ENCODE measurements around the gene SLC2A11. TPM values are rescaled to one million over a fixed set of nuclear protein-coding genes. Genes with fewer than 3 reads are reported as not detected.

Gene SLC2A11
- total and polyA plus RNA-seq, 2 donors (not counting 1 experiment from before 2014, with no cell fraction given) = 3.9 to 14.9 TPM

DNA sequence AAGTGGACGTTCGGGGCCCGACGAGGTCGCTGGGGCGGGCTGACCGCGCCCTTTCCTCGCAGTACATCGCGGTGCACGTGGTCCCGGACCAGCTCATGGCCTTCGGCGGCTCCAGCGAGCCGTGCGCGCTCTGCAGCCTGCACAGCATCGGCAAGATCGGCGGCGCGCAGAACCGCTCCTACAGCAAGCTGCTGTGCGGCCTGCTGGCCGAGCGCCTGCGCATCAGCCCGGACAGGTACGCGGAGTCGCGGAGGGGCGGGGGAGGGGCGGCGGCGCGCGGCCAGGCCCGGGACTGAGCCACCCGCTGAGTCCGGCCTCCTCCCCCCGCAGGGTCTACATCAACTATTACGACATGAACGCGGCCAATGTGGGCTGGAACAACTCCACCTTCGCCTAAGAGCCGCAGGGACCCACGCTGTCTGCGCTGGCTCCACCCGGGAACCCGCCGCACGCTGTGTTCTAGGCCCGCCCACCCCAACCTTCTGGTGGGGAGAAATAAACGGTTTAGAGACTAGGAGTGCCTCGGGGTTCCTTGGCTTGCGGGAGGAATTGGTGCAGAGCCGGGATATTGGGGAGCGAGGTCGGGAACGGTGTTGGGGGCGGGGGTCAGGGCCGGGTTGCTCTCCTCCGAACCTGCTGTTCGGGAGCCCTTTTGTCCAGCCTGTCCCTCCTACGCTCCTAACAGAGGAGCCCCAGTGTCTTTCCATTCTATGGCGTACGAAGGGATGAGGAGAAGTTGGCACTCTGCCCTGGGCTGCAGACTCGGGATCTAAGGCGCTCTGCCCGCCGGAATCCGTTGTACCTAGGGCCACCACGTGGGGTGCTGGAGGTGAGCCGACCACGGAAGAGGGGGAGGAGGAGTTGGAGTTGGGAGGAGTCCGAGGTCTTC lies 37.3 kb downstream of the SLC2A11 start:
- peaks cover 17% of the 10 kb centered on the region for H3K36me3 ChIP-seq (ENCODE audit: control insufficient read depth, insufficient read depth, low read length)
- DNase-seq (ENCODE audit: low read depth in 2 of 2) = peak; percentile 75 to 79
- H3K4me2 ChIP-seq (ENCODE audit: extremely low read depth, insufficient read depth, low read length) = peak overlapping the region; percentile 90
- peaks cover 18% of the 10 kb centered on the region for H3K79me2 ChIP-seq (ENCODE audit: control insufficient read depth, insufficient read depth, low read length)
- TF ChIP-seq EZH2 (IDR thresholded peaks at IDR 0.05; ENCODE audit: low read length, missing control alignments) = no peak
- TF ChIP-seq, protein P1, sequence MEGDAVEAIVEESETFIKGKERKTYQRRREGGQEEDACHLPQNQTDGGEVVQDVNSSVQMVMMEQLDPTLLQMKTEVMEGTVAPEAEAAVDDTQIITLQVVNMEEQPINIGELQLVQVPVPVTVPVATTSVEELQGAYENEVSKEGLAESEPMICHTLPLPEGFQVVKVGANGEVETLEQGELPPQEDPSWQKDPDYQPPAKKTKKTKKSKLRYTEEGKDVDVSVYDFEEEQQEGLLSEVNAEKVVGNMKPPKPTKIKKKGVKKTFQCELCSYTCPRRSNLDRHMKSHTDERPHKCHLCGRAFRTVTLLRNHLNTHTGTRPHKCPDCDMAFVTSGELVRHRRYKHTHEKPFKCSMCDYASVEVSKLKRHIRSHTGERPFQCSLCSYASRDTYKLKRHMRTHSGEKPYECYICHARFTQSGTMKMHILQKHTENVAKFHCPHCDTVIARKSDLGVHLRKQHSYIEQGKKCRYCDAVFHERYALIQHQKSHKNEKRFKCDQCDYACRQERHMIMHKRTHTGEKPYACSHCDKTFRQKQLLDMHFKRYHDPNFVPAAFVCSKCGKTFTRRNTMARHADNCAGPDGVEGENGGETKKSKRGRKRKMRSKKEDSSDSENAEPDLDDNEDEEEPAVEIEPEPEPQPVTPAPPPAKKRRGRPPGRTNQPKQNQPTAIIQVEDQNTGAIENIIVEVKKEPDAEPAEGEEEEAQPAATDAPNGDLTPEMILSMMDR (conservative IDR thresholded peaks at IDR 0.05 in 1 of 2, IDR thresholded peaks at IDR 0.05 in 1 of 2; ENCODE audit: low read depth in 1 of 2, low read length in 2 of 2) = peak in 1 of 2 donors; percentile 35
- no peaks in the 10 kb centered on the region for H3K9me3 ChIP-seq (ENCODE audit: control insufficient read depth, insufficient read depth, low read depth, low read length)
- no peaks in the 10 kb centered on the region for H3K27me3 ChIP-seq (ENCODE audit: control insufficient read depth, insufficient read depth, low read length)
- peak overlapping the region; percentile 96 for H3K27ac ChIP-seq (ENCODE audit: insufficient read depth, low read length)
- peak overlapping the region; percentile 95 for H3K9ac ChIP-seq (ENCODE audit: insufficient read depth, low read length)
- H2AFZ ChIP-seq (ENCODE audit: low read length) = no peak overlapping the region
- no peaks in the 10 kb centered on the region for H4K20me1 ChIP-seq (ENCODE audit: control insufficient read depth, extremely low read depth, insufficient read depth, low read length)
- peaks cover 12% of the 10 kb centered on the region for H3K4me1 ChIP-seq (ENCODE audit: control insufficient read depth, extremely low read depth, insufficient read depth, low read length)
- peak overlapping the region; percentile 72 to 84 (median 78) for H3K4me3 ChIP-seq (replicated peaks in 1 of 4; ENCODE audit: control extremely low read depth in 1 of 4, insufficient read depth in 1 of 4, low read depth in 3 of 4, low read length in 4 of 4)

DNA sequence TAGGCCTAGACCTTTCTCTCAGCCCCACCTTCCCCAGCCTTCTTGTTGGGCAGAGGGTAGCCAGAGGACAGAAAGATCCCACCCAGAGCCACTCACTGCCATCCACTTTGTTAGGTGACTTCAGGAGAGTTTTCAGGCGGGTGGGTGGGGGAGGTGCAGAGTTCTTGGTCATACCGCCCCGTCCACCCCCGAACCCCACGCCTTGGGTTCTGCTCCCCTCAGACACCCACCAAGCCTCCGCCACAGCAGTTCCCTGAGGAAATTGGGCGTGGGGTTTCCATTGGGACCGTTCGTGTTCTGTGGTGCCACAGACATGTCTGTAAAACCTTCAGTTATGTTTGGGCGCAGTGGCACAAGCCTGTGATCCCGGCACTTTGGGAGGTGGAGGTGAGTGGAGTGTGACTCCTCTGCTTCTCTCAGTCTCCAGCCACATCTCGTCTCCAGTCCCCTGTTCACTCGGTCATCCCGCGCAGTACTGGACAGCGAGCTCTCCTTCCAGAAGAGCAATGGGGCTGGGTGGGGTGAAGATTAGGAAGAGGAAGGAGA lies 38.0 kb downstream of the SLC2A11 start:
- no peak for TF ChIP-seq EZH2 (IDR thresholded peaks at IDR 0.05; ENCODE audit: low read length, missing control alignments)
- Histone ChIP-seq H3K79me2 (ENCODE audit: control insufficient read depth, insufficient read depth, low read length) (peaks cover 18% of the 10 kb centered on the region), H3K27me3 (ENCODE audit: control insufficient read depth, insufficient read depth, low read length) (no peaks in the 10 kb centered on the region), H3K9ac (ENCODE audit: insufficient read depth, low read length) (no peak overlapping the region), H3K9me3 (ENCODE audit: control insufficient read depth, insufficient read depth, low read depth, low read length) (no peaks in the 10 kb centered on the region), H2AFZ (ENCODE audit: low read length) (no peak overlapping the region), H4K20me1 (ENCODE audit: control insufficient read depth, extremely low read depth, insufficient read depth, low read length) (no peaks in the 10 kb centered on the region), H3K4me2 (ENCODE audit: extremely low read depth, insufficient read depth, low read length) (peak overlapping the region; percentile 90), H3K4me3 (replicated peaks in 1 of 4; ENCODE audit: control extremely low read depth in 1 of 4, insufficient read depth in 1 of 4, low read depth in 3 of 4, low read length in 4 of 4) (peak overlapping the region; percentile 72 to 84 (median 78)), H3K27ac (ENCODE audit: insufficient read depth, low read length) (peak overlapping the region; percentile 96), H3K4me1 (ENCODE audit: control insufficient read depth, extremely low read depth, insufficient read depth, low read length) (peaks cover 12% of the 10 kb centered on the region), H3K36me3 (ENCODE audit: control insufficient read depth, insufficient read depth, low read length) (peaks cover 17% of the 10 kb centered on the region)
- no peak for DNase-seq (ENCODE audit: low read depth in 2 of 2)

DNA sequence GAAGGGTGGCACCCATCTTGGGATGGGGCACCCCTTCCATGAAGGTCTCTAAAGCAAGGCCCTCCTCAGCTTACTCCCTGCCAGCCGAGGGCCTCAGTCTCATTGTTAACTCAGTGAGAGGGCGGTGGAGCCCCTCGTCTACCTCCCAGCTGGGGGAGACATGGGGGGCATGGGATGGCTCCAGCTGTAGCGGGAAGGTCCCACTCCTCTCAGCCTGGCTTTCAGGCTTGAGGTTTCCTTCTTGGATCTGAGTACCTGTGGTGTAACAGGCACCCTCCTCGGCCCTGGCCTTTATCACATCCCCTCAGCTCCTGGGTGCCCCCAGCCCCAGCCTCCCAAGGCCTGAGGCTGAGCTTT lies 38.5 kb downstream of the SLC2A11 start:
- Histone ChIP-seq H3K27ac (ENCODE audit: insufficient read depth, low read length) (no peak overlapping the region), H3K36me3 (ENCODE audit: control insufficient read depth, insufficient read depth, low read length) (peaks cover 17% of the 10 kb centered on the region), H2AFZ (ENCODE audit: low read length) (no peak overlapping the region), H3K4me3 (replicated peaks in 1 of 4; ENCODE audit: control extremely low read depth in 1 of 4, insufficient read depth in 1 of 4, low read depth in 3 of 4, low read length in 4 of 4) (no peak overlapping the region), H3K9ac (ENCODE audit: insufficient read depth, low read length) (no peak overlapping the region), H3K79me2 (ENCODE audit: control insufficient read depth, insufficient read depth, low read length) (peaks cover 18% of the 10 kb centered on the region), H3K4me1 (ENCODE audit: control insufficient read depth, extremely low read depth, insufficient read depth, low read length) (peaks cover 12% of the 10 kb centered on the region), H3K9me3 (ENCODE audit: control insufficient read depth, insufficient read depth, low read depth, low read length) (no peaks in the 10 kb centered on the region), H4K20me1 (ENCODE audit: control insufficient read depth, extremely low read depth, insufficient read depth, low read length) (no peaks in the 10 kb centered on the region), H3K4me2 (ENCODE audit: extremely low read depth, insufficient read depth, low read length) (peak overlapping the region; percentile 90), H3K27me3 (ENCODE audit: control insufficient read depth, insufficient read depth, low read length) (no peaks in the 10 kb centered on the region)
- DNase-seq (ENCODE audit: low read depth in 2 of 2) = no peak
- TF ChIP-seq, protein P1 (conservative IDR thresholded peaks at IDR 0.05 in 1 of 2, IDR thresholded peaks at IDR 0.05 in 1 of 2; ENCODE audit: low read depth in 1 of 2, low read length in 2 of 2) = no peak
- TF ChIP-seq EZH2 (IDR thresholded peaks at IDR 0.05; ENCODE audit: low read length, missing control alignments) = no peak
